ENCODE results near the gene TATDN2. TPM values are rescaled to one million over a fixed set of nuclear protein-coding genes. Genes with fewer than 3 reads are reported as not detected.
A peak's percentile ranks its signal among the peaks of the same experiment; 100 is the strongest.

Gene TATDN2
- total RNA-seq, 1 donor = 19.2 TPM

GRCh38 chr3:10319251-10319650, 71.0 kb downstream of the TATDN2 start:
- Histone ChIP-seq H3K27me3 (ENCODE audit: insufficient read depth, low read length) (peaks cover under 1% of the 10 kb centered on the region), H4K20me1 (ENCODE audit: insufficient read depth, low read length) (peaks cover 49% of the 10 kb centered on the region), H3K4me1 (ENCODE audit: insufficient read depth, low read length) (peaks cover 10% of the 10 kb centered on the region), H3K4me2 (ENCODE audit: insufficient read depth, low read length) (peak overlapping the region; percentile 97), H3K36me3 (ENCODE audit: insufficient read depth, low read length) (peaks cover 45% of the 10 kb centered on the region), H3K79me2 (ENCODE audit: insufficient read depth, low read length) (peaks cover 63% of the 10 kb centered on the region), H3K4me3 (ENCODE audit: insufficient read depth, low read length) (peak overlapping the region; percentile 91), H3K9me3 (ENCODE audit: low read depth, low read length) (no peaks in the 10 kb centered on the region), H2AFZ (ENCODE audit: low read length) (no peak overlapping the region), H3K27ac (ENCODE audit: low read depth, low read length) (peak overlapping the region; percentile 50)
- no peak for TF ChIP-seq CTCF (IDR thresholded peaks at IDR 0.05; ENCODE audit: extremely low read depth, low read depth, low read length)
- DNase-seq (ENCODE audit: insufficient read length, low spot score, missing footprints) = no peak

GRCh38 chr3:10319804-10320203, 71.5 kb downstream of the TATDN2 start:
- Histone ChIP-seq H4K20me1 (ENCODE audit: insufficient read depth, low read length) (peaks cover 44% of the 10 kb centered on the region), H3K27me3 (ENCODE audit: insufficient read depth, low read length) (peaks cover 6% of the 10 kb centered on the region), H3K4me3 (ENCODE audit: insufficient read depth, low read length) (peak overlapping the region; percentile 91), H3K9me3 (ENCODE audit: low read depth, low read length) (no peaks in the 10 kb centered on the region), H3K4me1 (ENCODE audit: insufficient read depth, low read length) (peaks cover 10% of the 10 kb centered on the region), H3K27ac (ENCODE audit: low read depth, low read length) (peak overlapping the region; percentile 98), H3K4me2 (ENCODE audit: insufficient read depth, low read length) (peak overlapping the region; percentile 97), H2AFZ (ENCODE audit: low read length) (no peak overlapping the region), H3K79me2 (ENCODE audit: insufficient read depth, low read length) (peaks cover 58% of the 10 kb centered on the region), H3K36me3 (ENCODE audit: insufficient read depth, low read length) (peaks cover 39% of the 10 kb centered on the region)
- no peak for TF ChIP-seq CTCF (IDR thresholded peaks at IDR 0.05; ENCODE audit: extremely low read depth, low read depth, low read length)
- no peak for DNase-seq (ENCODE audit: insufficient read length, low spot score, missing footprints)

- TF ChIP-seq CTCF (IDR thresholded peaks at IDR 0.05; ENCODE audit: extremely low read depth, low read depth, low read length) = no peak
- H3K27ac ChIP-seq (ENCODE audit: low read depth, low read length) = peak overlapping the region; percentile 98
- H4K20me1 ChIP-seq (ENCODE audit: insufficient read depth, low read length) = peaks cover 40% of the 10 kb centered on the region
- H3K27me3 ChIP-seq (ENCODE audit: insufficient read depth, low read length) = peaks cover 10% of the 10 kb centered on the region
- peaks cover 10% of the 10 kb centered on the region for H3K4me1 ChIP-seq (ENCODE audit: insufficient read depth, low read length)
- H3K36me3 ChIP-seq (ENCODE audit: insufficient read depth, low read length) = peaks cover 35% of the 10 kb centered on the region
- no peaks in the 10 kb centered on the region for H3K9me3 ChIP-seq (ENCODE audit: low read depth, low read length)
- H3K4me3 ChIP-seq (ENCODE audit: insufficient read depth, low read length) = peak overlapping the region; percentile 91
- no peak for DNase-seq (ENCODE audit: insufficient read length, low spot score, missing footprints)
- H3K4me2 ChIP-seq (ENCODE audit: insufficient read depth, low read length) = peak overlapping the region; percentile 97
- peaks cover 54% of the 10 kb centered on the region for H3K79me2 ChIP-seq (ENCODE audit: insufficient read depth, low read length)
- H2AFZ ChIP-seq (ENCODE audit: low read length) = peak overlapping the region; percentile 77
Measured at GRCh38 chr3:10320320-10320677, 72.0 kb downstream of the TATDN2 start.

GRCh38 chr3:10321630-10322351, 73.5 kb downstream of the TATDN2 start:
- H3K4me2 ChIP-seq (ENCODE audit: insufficient read depth, low read length) = peak overlapping the region; percentile 70
- H3K27me3 ChIP-seq (ENCODE audit: insufficient read depth, low read length) = peaks cover 23% of the 10 kb centered on the region
- H3K36me3 ChIP-seq (ENCODE audit: insufficient read depth, low read length) = peaks cover 21% of the 10 kb centered on the region
- peak overlapping the region; percentile 80 for H2AFZ ChIP-seq (ENCODE audit: low read length)
- H3K4me1 ChIP-seq (ENCODE audit: insufficient read depth, low read length) = peaks cover 10% of the 10 kb centered on the region
- no peaks in the 10 kb centered on the region for H3K9me3 ChIP-seq (ENCODE audit: low read depth, low read length)
- H3K79me2 ChIP-seq (ENCODE audit: insufficient read depth, low read length) = peaks cover 41% of the 10 kb centered on the region
- TF ChIP-seq CTCF (IDR thresholded peaks at IDR 0.05; ENCODE audit: extremely low read depth, low read depth, low read length) = no peak
- peaks cover 27% of the 10 kb centered on the region for H4K20me1 ChIP-seq (ENCODE audit: insufficient read depth, low read length)
- no peak overlapping the region for H3K4me3 ChIP-seq (ENCODE audit: insufficient read depth, low read length)
- no peak overlapping the region for H3K27ac ChIP-seq (ENCODE audit: low read depth, low read length)
- DNase-seq (ENCODE audit: insufficient read length, low spot score, missing footprints) = no peak
